A549 (cell line): ENCODE measurements around the gene NCCRP1. TPM values are rescaled to one million over a fixed set of nuclear protein-coding genes. Genes with fewer than 3 reads are reported as not detected.
"Not testable (repeated sequence)": the region's sequence is repeated elsewhere in the genome, so short reads cannot be mapped to it uniquely, and the experiment has no call there.

Experiments
- ATAC-seq, 2 experiments: fragments of 200-7000 bp in 1 of 2; fragments of >200 bp in 1 of 2; cut with Nextera tagmentation in 1 of 2; cut with Tn5 transposase in 1 of 2; 3 replicates each; pipeline versions ENCODE4 v1.8.0 to v1.9.1; 2018 to 2020; ENCODE audit warnings: mild to moderate bottlenecking in 1 of 2, moderate library complexity in 1 of 2
- CTCF ChIA-PET: fragments of 300-600 bp; sonication (Branson Sonifier 250); formaldehyde crosslinking; extraction: SDS; loops from one replicate; lab custom pipeline; 2021; ENCODE audit warnings: antibody characterized with exemption, inconsistent platforms; lab: Yijun Ruan, JAX
- POLR2A ChIA-PET: fragments of 350-600 bp; formaldehyde crosslinking; extraction: SDS; loops from one replicate; lab custom pipeline; 2021; ENCODE audit warnings: antibody characterized with exemption, inconsistent platforms; lab: Yijun Ruan, JAX
- DNase-seq, 2 experiments: peaks; one replicate each; pipeline versions ENCODE4 v3.0.0 to v3.0.0-alpha.2; 2011 to 2016; ENCODE audit warnings: low read depth in 1 of 2, low spot score in 1 of 2
- FAIRE-seq: peaks from 2 replicates; lab custom pipeline; 2011; peaks lifted over from hg19 to GRCh38; lab: Jason Lieb, UNC
- H3K27ac ChIP-seq, 2 experiments: fragments of >200 bp; sonication (Bioruptor Twin); formaldehyde crosslinking; 3 replicates each; pipeline ENCODE4 v1.5.1; 2016 to 2017
- H3K4me1 ChIP-seq: fragments of >200 bp; sonication (Bioruptor Twin); formaldehyde crosslinking; 3 replicates; pipeline ENCODE4 v1.6.1; 2016
- H3K4me2 ChIP-seq: fragments of >200 bp; sonication (Bioruptor Twin); formaldehyde crosslinking; 3 replicates; pipeline ENCODE4 v1.6.1; 2016
- H3K4me3 ChIP-seq: fragments of >200 bp; sonication (Bioruptor Twin); formaldehyde crosslinking; 3 replicates; pipeline ENCODE4 v1.5.1; 2016
- H3K9me3 ChIP-seq: fragments of >200 bp; sonication (Bioruptor Twin); formaldehyde crosslinking; 3 replicates; pipeline ENCODE4 v1.6.1; 2016
- CHD2 ChIP-seq: fragments of 150-350 bp; IDR thresholded peaks from 2 replicates; pipeline ENCODE4 v1.6.1; 2014; ENCODE audit warnings: low read length; ENCODE audit not compliant: partially characterized antibody
- CHD4 ChIP-seq: fragments of 200-600 bp; sonication (generic); IDR thresholded peaks from 2 replicates; pipeline ENCODE4 v1.6.1; 2016; ENCODE audit warnings: antibody characterized with exemption, mild to moderate bottlenecking, borderline replicate concordance
- EHMT2 ChIP-seq: fragments of 200-600 bp; sonication (generic); IDR thresholded peaks from 2 replicates; pipeline ENCODE4 v1.6.1; 2016; ENCODE audit warnings: antibody characterized with exemption, low read depth, mild to moderate bottlenecking, moderate library complexity
- EP300 ChIP-seq, 2 experiments: fragments of >200 bp; sonication (Bioruptor Twin); formaldehyde crosslinking; IDR thresholded peaks; 2 replicates in 1 of 2; 3 replicates in 1 of 2; pipeline ENCODE4 v1.6.1; 2016 to 2017
- FOXS1 ChIP-seq: fragments of 250-450 bp; sonication (Bioruptor Pico); IDR thresholded peaks from 2 replicates; pipeline ENCODE4 v1.5.0; 2020; ENCODE audit warnings: mild to moderate bottlenecking, moderate library complexity
- HDAC2 ChIP-seq: fragments of 200-600 bp; sonication (generic); IDR thresholded peaks from 2 replicates; pipeline ENCODE4 v1.6.1; 2016
- HOXA7 ChIP-seq: fragments of 250-450 bp; sonication (Bioruptor Pico); IDR thresholded peaks from 2 replicates; pipeline ENCODE4 v1.5.0; 2020; ENCODE audit warnings: mild to moderate bottlenecking, moderate library complexity
- KDM1A ChIP-seq: fragments of 200-600 bp; sonication (generic); IDR thresholded peaks from 2 replicates; pipeline ENCODE4 v1.6.1; 2016; ENCODE audit warnings: low read depth, mild to moderate bottlenecking
- KDM5A ChIP-seq: fragments of 200-600 bp; sonication (generic); IDR thresholded peaks from 2 replicates; pipeline ENCODE4 v1.6.1; 2016; ENCODE audit warnings: antibody characterized with exemption, mild to moderate bottlenecking
- MYC ChIP-seq: IDR thresholded peaks from 2 replicates; pipeline ENCODE4 v1.6.1; 2012; ENCODE audit warnings: mild to moderate bottlenecking, inconsistent platforms, low read length, improper control_type of control experiment, borderline replicate concordance
- NFE2L2 ChIP-seq: fragments of 150-350 bp; conservative IDR thresholded peaks from 2 replicates; pipeline ENCODE4 v1.6.1; 2014; ENCODE audit warnings: low read length
- NPAS2 ChIP-seq: fragments of 250-450 bp; sonication (Bioruptor Pico); IDR thresholded peaks from 2 replicates; pipeline ENCODE4 v1.8.0; 2022; ENCODE audit warnings: mild to moderate bottlenecking, moderate library complexity, borderline replicate concordance
- NR3C1 ChIP-seq: fragments of >200 bp; sonication (Bioruptor Twin); formaldehyde crosslinking; IDR thresholded peaks from 3 replicates; pipeline ENCODE4 v1.6.1; 2017
- RAD21 ChIP-seq, 2 experiments: fragments of >200 bp in 1 of 2; sonication (Bioruptor Twin) in 1 of 2; formaldehyde crosslinking in 1 of 2; IDR thresholded peaks in 1 of 2; conservative IDR thresholded peaks in 1 of 2; 2 replicates in 1 of 2; 3 replicates in 1 of 2; pipeline ENCODE4 v1.6.1; 2012 to 2018; ENCODE audit warnings: inconsistent platforms in 1 of 2
- SMC3 ChIP-seq: fragments of >200 bp; sonication (Bioruptor Twin); formaldehyde crosslinking; IDR thresholded peaks from 3 replicates; pipeline ENCODE4 v1.6.1; 2018; ENCODE audit warnings: inconsistent platforms
- ZFP36 ChIP-seq: fragments of 450-650 bp; IDR thresholded peaks from 2 replicates; pipeline ENCODE4 v1.6.1; 2014; ENCODE audit warnings: borderline replicate concordance; ENCODE audit not compliant: partially characterized antibody
- ZNF302 ChIP-seq: fragments of 250-450 bp; sonication (Bioruptor Pico); IDR thresholded peaks from 2 replicates; pipeline ENCODE4 v1.9.0; 2021; ENCODE audit warnings: inconsistent platforms, mild to moderate bottlenecking, moderate library complexity
- WGBS: methylation state at CpG from one replicate; pipeline ENCODE4 v1.1.6; 2017; ENCODE audit errors: missing lambda C conversion rate; 5-methylcytosine and 5-hydroxymethylcytosine counted together
- polyA plus RNA-seq, 4 experiments: library from polyadenylated mRNA; depleted of rRNA in 3 of 4; stranded (reverse); fragments of >200 nt; fragmentation: RNase III in 1 of 4; extraction: RNeasy Plus Mini Kit Qiagen cat#74134 plus additional on column Dnase treatment in 1 of 4; gene quantifications; 2 replicates in 3 of 4; 3 replicates in 1 of 4; pipeline ENCODE4 v1.2.3, GENCODE V29; 2011 to 2017
- TF ChIP-seq, protein P1 (sequence below): fragments of >200 bp; sonication (Bioruptor Twin); formaldehyde crosslinking; IDR thresholded peaks from 2 replicates; pipeline ENCODE4 v1.6.1; 2016
- TF ChIP-seq, protein P2 (sequence below): fragments of 250-450 bp; sonication (Bioruptor Pico); IDR thresholded peaks from 2 replicates; pipeline ENCODE4 v1.5.0; 2020; ENCODE audit warnings: low read depth, mild to moderate bottlenecking, moderate library complexity
- TF ChIP-seq, protein P3 (sequence below): fragments of 250-450 bp; sonication (Bioruptor Pico); IDR thresholded peaks from 2 replicates; pipeline ENCODE4 v1.5.0; 2021; ENCODE audit warnings: mild to moderate bottlenecking, moderate library complexity, borderline replicate concordance

Gene NCCRP1
- polyA plus RNA-seq, 2 of the 4 experiments (the other 2 are of a cell fraction): 0.90 to 0.99 TPM

DNA sequence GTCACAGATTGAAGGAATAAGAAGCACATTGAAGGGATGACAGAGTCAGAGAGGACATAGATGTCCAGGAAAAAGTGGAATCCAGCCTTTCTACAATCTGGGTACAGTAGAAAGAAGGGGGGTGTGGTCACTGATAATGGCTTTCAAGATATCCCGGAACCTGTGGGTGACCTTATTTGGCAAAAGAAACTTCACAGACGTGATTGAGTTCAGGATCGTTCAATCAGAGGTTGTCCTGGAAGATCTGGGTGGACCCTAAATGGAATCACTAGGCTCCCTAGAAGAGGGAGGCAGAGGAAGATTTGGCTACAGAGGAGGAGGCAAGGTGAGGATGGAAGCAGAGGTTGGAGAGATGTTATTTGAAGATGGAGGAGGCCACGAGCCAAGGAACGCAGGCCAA lies 20.3 kb downstream of the NCCRP1 start:
- H3K4me1 ChIP-seq: no peaks in the 10 kb centered on the region
- H3K9me3 ChIP-seq: peaks cover 21% of the 10 kb centered on the region
- FAIRE-seq (no peak), ATAC-seq (no peak), DNase-seq (no peak)
- H3K27ac ChIP-seq: no peak overlapping the region
- TF ChIP-seq CHD4 (no peak), EHMT2 (no peak), CHD2 (no peak), HOXA7 (CRISPR knock-in tag) (no peak), KDM5A (no peak), RAD21 (conservative IDR thresholded peaks at IDR 0.05 in 1 of 2, IDR thresholded peaks at IDR 0.05 in 1 of 2) (no peak), EP300 (IDR thresholded peaks at IDR 0.05) (no peak), ZFP36 (no peak), NR3C1 (no peak), SMC3 (no peak), MYC (no peak), HDAC2 (no peak), FOXS1 (CRISPR knock-in tag) (no peak), NPAS2 (CRISPR knock-in tag) (no peak), KDM1A (no peak), ZNF302 (no peak)
- TF ChIP-seq, protein P1, sequence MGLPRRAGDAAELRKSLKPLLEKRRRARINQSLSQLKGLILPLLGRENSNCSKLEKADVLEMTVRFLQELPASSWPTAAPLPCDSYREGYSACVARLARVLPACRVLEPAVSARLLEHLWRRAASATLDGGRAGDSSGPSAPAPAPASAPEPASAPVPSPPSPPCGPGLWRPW: no peak
- TF ChIP-seq, protein P2, sequence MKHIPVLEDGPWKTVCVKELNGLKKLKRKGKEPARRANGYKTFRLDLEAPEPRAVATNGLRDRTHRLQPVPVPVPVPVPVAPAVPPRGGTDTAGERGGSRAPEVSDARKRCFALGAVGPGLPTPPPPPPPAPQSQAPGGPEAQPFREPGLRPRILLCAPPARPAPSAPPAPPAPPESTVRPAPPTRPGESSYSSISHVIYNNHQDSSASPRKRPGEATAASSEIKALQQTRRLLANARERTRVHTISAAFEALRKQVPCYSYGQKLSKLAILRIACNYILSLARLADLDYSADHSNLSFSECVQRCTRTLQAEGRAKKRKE (CRISPR knock-in tag): no peak
- TF ChIP-seq, protein P3, sequence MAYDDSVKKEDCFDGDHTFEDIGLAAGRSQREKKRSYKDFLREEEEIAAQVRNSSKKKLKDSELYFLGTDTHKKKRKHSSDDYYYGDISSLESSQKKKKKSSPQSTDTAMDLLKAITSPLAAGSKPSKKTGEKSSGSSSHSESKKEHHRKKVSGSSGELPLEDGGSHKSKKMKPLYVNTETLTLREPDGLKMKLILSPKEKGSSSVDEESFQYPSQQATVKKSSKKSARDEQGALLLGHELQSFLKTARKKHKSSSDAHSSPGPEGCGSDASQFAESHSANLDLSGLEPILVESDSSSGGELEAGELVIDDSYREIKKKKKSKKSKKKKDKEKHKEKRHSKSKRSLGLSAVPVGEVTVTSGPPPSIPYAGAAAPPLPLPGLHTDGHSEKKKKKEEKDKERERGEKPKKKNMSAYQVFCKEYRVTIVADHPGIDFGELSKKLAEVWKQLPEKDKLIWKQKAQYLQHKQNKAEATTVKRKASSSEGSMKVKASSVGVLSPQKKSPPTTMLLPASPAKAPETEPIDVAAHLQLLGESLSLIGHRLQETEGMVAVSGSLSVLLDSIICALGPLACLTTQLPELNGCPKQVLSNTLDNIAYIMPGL (CRISPR knock-in tag): no peak
- ChIA-PET CTCF (interaction anchor here (0.9 to 8.0 kb wide), 7 partner anchors 8 to 110 kb away, joined by 3 to 78 read pairs (median 4); partner anchors contain the start of gene SYCN), POLR2A (no interaction called here)
- WGBS: 70% methylated on average over 5 of the region's 5 CpGs
- H3K4me2 ChIP-seq: no peak overlapping the region
- no peak overlapping the region for H3K4me3 ChIP-seq

DNA sequence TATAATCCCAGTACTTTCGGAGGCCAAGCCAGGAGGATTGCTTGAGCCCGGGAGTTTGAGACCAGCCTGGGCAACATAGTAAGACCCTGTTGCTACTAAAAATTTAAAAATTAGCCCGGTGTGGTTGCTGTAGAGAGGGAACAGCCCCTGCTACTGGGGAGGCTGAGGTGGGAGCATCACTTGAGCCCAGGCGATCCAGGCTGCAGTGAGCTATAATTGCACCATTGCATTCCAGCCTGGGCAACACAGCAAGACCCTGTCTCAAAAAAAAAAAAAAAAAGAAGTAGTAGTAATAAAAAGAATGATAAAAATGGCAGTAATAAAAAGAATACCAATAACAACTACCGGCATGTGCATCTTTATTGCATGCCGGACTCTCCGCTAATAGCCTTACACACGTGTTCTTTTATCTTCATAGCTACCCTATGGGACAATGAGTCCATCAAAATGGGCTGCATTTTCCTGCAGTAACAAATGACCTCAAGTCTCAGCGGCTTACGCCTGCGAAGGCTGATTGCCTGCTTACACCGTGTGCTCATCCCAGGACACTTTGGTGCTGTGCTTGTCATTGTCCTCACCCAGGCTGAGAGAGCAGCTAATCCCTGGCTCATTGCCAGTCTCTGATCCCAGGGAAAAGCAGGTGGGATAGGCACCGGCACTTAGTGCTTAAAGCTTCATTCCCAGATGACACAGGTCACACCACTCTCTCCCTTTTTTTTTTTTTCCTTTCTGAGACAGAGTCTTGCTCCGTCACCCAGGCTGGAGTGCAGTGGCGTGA lies 21.7 kb downstream of the NCCRP1 start:
- Histone ChIP-seq H3K27ac (no peak overlapping the region), H3K4me1 (no peaks in the 10 kb centered on the region)
- DNase-seq (no peak), FAIRE-seq (no peak), ATAC-seq (no peak)
- CTCF ChIA-PET: interaction anchor here (0.6 to 8.0 kb wide), 8 partner anchors 15 to 856 kb away, joined by 3 to 78 read pairs (median 3); no protein-coding TSS in a partner anchor
- TF ChIP-seq MYC (no peak), NFE2L2 (no peak)
- TF ChIP-seq, all 56 proteins: peak for 0
- no peak overlapping the region for H3K4me3 ChIP-seq
- 60% methylated on average over 15 of the region's 15 CpGs for WGBS
- POLR2A ChIA-PET: no interaction called here
- peaks cover 21% of the 10 kb centered on the region for H3K9me3 ChIP-seq
- no peak overlapping the region for H3K4me2 ChIP-seq

DNA sequence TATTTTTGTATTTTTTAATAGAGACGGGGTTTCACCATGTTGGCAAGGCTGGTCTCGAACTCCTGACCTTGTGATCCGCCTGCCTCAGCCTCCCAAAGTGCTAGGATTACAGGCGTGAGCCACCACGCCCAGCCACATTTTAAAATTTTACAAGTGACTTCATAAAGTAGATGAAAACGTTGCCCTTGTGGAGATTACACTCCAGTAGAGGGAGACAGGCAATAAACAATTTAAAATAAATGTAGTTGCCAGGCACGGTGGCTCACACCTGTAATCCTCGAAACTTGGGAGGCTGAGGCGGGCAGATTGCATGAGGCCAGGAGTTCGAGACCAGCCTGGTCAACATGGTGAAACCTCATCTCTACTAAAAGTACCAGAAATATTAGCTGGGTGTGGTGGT lies 22.3 kb downstream of the NCCRP1 start:
- FAIRE-seq: peak; percentile 13
- not testable (repeated sequence) for DNase-seq, H3K4me1 ChIP-seq
- peak; percentile 19 to 46; a peak in 2 of 5 replicates for TF ChIP-seq RAD21 (conservative IDR thresholded peaks at IDR 0.05 in 1 of 2, IDR thresholded peaks at IDR 0.05 in 1 of 2)
- TF ChIP-seq, all 56 proteins: peak for 1; not testable (repeated sequence) for 55
- H3K27ac ChIP-seq, POLR2A ChIA-PET, H3K4me2 ChIP-seq, ATAC-seq, H3K4me3 ChIP-seq: not testable (repeated sequence)
- H3K9me3 ChIP-seq: peaks cover 21% of the 10 kb centered on the region
- 8% methylated on average over 10 of the region's 10 CpGs for WGBS
- CTCF ChIA-PET: interaction anchor here (0.8 to 8.0 kb wide), 4 partner anchors 18 to 167 kb away, joined by 3 to 78 read pairs (median 6); no protein-coding TSS in a partner anchor
